ENCODE results near the gene PFDN2. TPM values are rescaled to one million over a fixed set of nuclear protein-coding genes. Genes with fewer than 3 reads are reported as not detected.

PFDN2 gene
- total and polyA plus RNA-seq, 11 donors, result 38.3 to 234 (median 49.8) TPM

GRCh38 chr1:161161652-161162051 is 43.8 kb upstream of the PFDN2 start:
- ATAC-seq, result no peak
- TF ChIP-seq CTCF (IDR thresholded peaks at IDR 0.05) (no peak), POLR2A (IDR thresholded peaks at IDR 0.05) (no peak)
- WGBS, 4 donors, result 76 to 81% (median 79%) methylated on average over 5 of the region's 5 CpGs
- no peak overlapping the region for H3K27ac ChIP-seq
- H3K4me1 ChIP-seq, result peaks cover 0 to 43% (median 33%) of the 10 kb centered on the region in 12 donors
- intact Hi-C loops (cut with DNase I), result loop anchor here in 1 of 10 donors (2.0 kb wide), 1 partner anchor 63 kb away; no protein-coding TSS in a partner anchor
- H3K9me3 ChIP-seq, result no peaks in the 10 kb centered on the region
- H3K36me3 ChIP-seq, result peaks cover 0 to 56% (median 44%) of the 10 kb centered on the region in 9 donors
- H3K4me3 ChIP-seq, result no peak overlapping the region
- no peak for DNase-seq
- H3K27me3 ChIP-seq, result no peaks in the 10 kb centered on the region

- DNase-seq (no peak), ATAC-seq (no peak)
- Histone ChIP-seq H3K27ac (no peak overlapping the region), H3K4me3 (peak overlapping the region in 2 of 12 donors; percentile 87 to 97), H3K36me3 (peaks cover 0 to 56% (median 44%) of the 10 kb centered on the region in 9 donors), H3K4me1 (peaks cover 0 to 41% (median 33%) of the 10 kb centered on the region in 12 donors), H3K9me3 (no peaks in the 10 kb centered on the region), H3K27me3 (no peaks in the 10 kb centered on the region)
- 94 to 97% (median 95%) methylated on average over 21 to 22 of the region's 22 CpGs for WGBS, 4 donors
- TF ChIP-seq CTCF (IDR thresholded peaks at IDR 0.05) (no peak), POLR2A (IDR thresholded peaks at IDR 0.05) (no peak)
- intact Hi-C loops (cut with DNase I), result loop anchor here in 1 of 10 donors (2.0 kb wide), 1 partner anchor 64 kb away; no protein-coding TSS in a partner anchor
Measured at GRCh38 chr1:161160671-161161145, 42.9 kb upstream of the PFDN2 start.

- Histone ChIP-seq H3K36me3 (peaks cover 0 to 56% (median 44%) of the 10 kb centered on the region in 9 donors), H3K4me1 (peaks cover 0 to 41% (median 28%) of the 10 kb centered on the region in 12 donors), H3K4me3 (peak overlapping the region; percentile 67 to 97 (median 89)), H3K27ac (peak overlapping the region; percentile 72 to 95 (median 88)), H3K9me3 (no peaks in the 10 kb centered on the region), H3K27me3 (no peaks in the 10 kb centered on the region)
- no peak for ATAC-seq
- intact Hi-C loops (cut with DNase I), result loop anchor here in 1 of 10 donors (2.0 kb wide), 1 partner anchor 65 kb away; no protein-coding TSS in a partner anchor
- WGBS, 4 donors, result 3 to 5% (median 4%) methylated on average over 11 of the region's 11 CpGs
- no peak for DNase-seq
- TF ChIP-seq POLR2A (IDR thresholded peaks at IDR 0.05) (no peak), CTCF (IDR thresholded peaks at IDR 0.05) (no peak)
Measured at GRCh38 chr1:161159913-161160243, 42.0 kb upstream of the PFDN2 start.

GRCh38 chr1:161159087-161159912 is 41.5 kb upstream of the PFDN2 start, which contains the start of gene USP21:
Gene USP21, plus strand, starts transcription at chr1:161159500. Its CDS starts 1,141 bp downstream, at chr1:161160641.
- Histone ChIP-seq H3K4me1 (peaks cover 0 to 43% (median 32%) of the 10 kb centered on the region in 12 donors), H3K27ac (peak within 1 kb of the TSS; percentile 72 to 95 (median 88)), H3K27me3 (no peaks in the 10 kb centered on the region), H3K9me3 (no peaks in the 10 kb centered on the region), H3K4me3 (peak within 1 kb of the TSS; percentile 67 to 97 (median 89)), H3K36me3 (peaks cover 0 to 51% (median 39%) of the 10 kb centered on the region in 9 donors)
- DNase-seq (peak; percentile 94 to 96 (median 95)), ATAC-seq (peak; percentile 91 to 97 (median 96))
- intact Hi-C loops (cut with DNase I), result no loop called here
- TF ChIP-seq CTCF (IDR thresholded peaks at IDR 0.05) (peak in 6 of 12 donors; percentile 14 to 57 (median 26)), POLR2A (IDR thresholded peaks at IDR 0.05) (peak in 1 of 2 donors; percentile 82)
- 0 to 2% (median 1%) methylated on average over 38 to 60 of the region's 60 CpGs for WGBS, 4 donors

Data from heart left ventricle (tissue), 16 donors.